ENCODE data around the gene TAGLN3.

- TF ChIP-seq CTCF (IDR thresholded peaks at IDR 0.05) (no peak), POLR2A (IDR thresholded peaks at IDR 0.05) (no peak)
Observed at GRCh38 chr3:112047264-112047663, 48.5 kb downstream of the TAGLN3 start.

Measured in testis (tissue), 2 donors.